Measurements from ENCODE around the gene BSG.

The BSG gene

GRCh38 chr19:588093-588740, 15.8 kb downstream of the BSG start (continued):
- TF ChIP-seq ZBTB6 (tag by site-specific recombination; IDR thresholded peaks at IDR 0.05) (no peak), ZBTB20 (tag by site-specific recombination; IDR thresholded peaks at IDR 0.05) (peak; percentile 73; the same call in 1 of the 2 replicates), KLF8 (tag by site-specific recombination; IDR thresholded peaks at IDR 0.05) (no peak; the same call in 1 of the 2 replicates), SP2 (tag by site-specific recombination; IDR thresholded peaks at IDR 0.05) (peak; percentile 72), ZNF146 (tag by site-specific recombination; IDR thresholded peaks at IDR 0.05) (no peak), ZNF138 (tag by site-specific recombination; IDR thresholded peaks at IDR 0.05; ENCODE audit: borderline replicate concordance) (no peak), ZNF223 (tag by site-specific recombination; IDR thresholded peaks at IDR 0.05) (peak; percentile 40; the same call in 1 of the 2 replicates), ZNF449 (tag by site-specific recombination; IDR thresholded peaks at IDR 0.05) (peak; percentile 89), ZBTB21 (tag by site-specific recombination; IDR thresholded peaks at IDR 0.05) (no peak), ZNF585B (tag by site-specific recombination; IDR thresholded peaks at IDR 0.05) (no peak), GLIS1 (tag by site-specific recombination; IDR thresholded peaks at IDR 0.05) (peak; percentile 65), ZNF148 (tag by site-specific recombination; IDR thresholded peaks at IDR 0.05; ENCODE audit: borderline replicate concordance) (no peak), ZNF221 (tag by site-specific recombination; IDR thresholded peaks at IDR 0.05; ENCODE audit: borderline replicate concordance) (no peak), ZNF335 (tag by site-specific recombination; conservative IDR thresholded peaks at IDR 0.05) (peak; percentile 88), ZBTB8A (tag by site-specific recombination; IDR thresholded peaks at IDR 0.05) (peak; percentile 80), ZNF26 (tag by site-specific recombination; IDR thresholded peaks at IDR 0.05) (no peak), ZNF366 (tag by site-specific recombination; conservative IDR thresholded peaks at IDR 0.05) (no peak), ZNF23 (tag by site-specific recombination; IDR thresholded peaks at IDR 0.05; ENCODE audit: borderline replicate concordance) (no peak), KLF10 (tag by site-specific recombination; IDR thresholded peaks at IDR 0.05) (peak; percentile 75), ZNF398 (tag by site-specific recombination; IDR thresholded peaks at IDR 0.05) (peak; percentile 70), ZNF2 (tag by site-specific recombination; IDR thresholded peaks at IDR 0.05) (0 out of 2 replicates have a peak, but pooled peaks have one; percentile 43), KLF7 (tag by site-specific recombination; IDR thresholded peaks at IDR 0.05; ENCODE audit: borderline replicate concordance) (peak; percentile 32; the same call in 1 of the 2 replicates), REPIN1 (tag by site-specific recombination; IDR thresholded peaks at IDR 0.05; ENCODE audit: low read depth) (no peak), KLF16 (tag by site-specific recombination; IDR thresholded peaks at IDR 0.05) (peak; percentile 42; the same call in 1 of the 2 replicates), ZNF433 (tag by site-specific recombination; IDR thresholded peaks at IDR 0.05; ENCODE audit: low read depth) (no peak), ZIC2 (tag by site-specific recombination; IDR thresholded peaks at IDR 0.05) (peak; percentile 92), ZNF175 (tag by site-specific recombination; IDR thresholded peaks at IDR 0.05) (no peak), ZNF488 (tag by site-specific recombination; IDR thresholded peaks at IDR 0.05) (no peak), ZNF707 (tag by site-specific recombination; IDR thresholded peaks at IDR 0.05) (no peak), KLF17 (tag by site-specific recombination; IDR thresholded peaks at IDR 0.05) (peak; percentile 31; the same call in 1 of the 2 replicates)
